Heart left ventricle (tissue), 16 donors: ENCODE data around the gene BAIAP2L1. TPM values are rescaled to one million over a fixed set of nuclear protein-coding genes. Genes with fewer than 3 reads are reported as not detected.

Experiments used
- ATAC-seq, 4 donors: fragments of 200-7000 bp; cut with Tn5 transposase; one replicate each; pipeline ENCODE4 v1.9.1; 2020 to 2022; ENCODE audit warnings: moderate library complexity in 4 of 4, mild to moderate bottlenecking in 3 of 4, moderate number of reproducible peaks in 1 of 4
- DNase-seq, 5 donors: peaks; one replicate each; pipeline ENCODE4 v3.0.0-alpha.2; 2020
- H3K27ac ChIP-seq, 12 donors: fragments of 200-600 bp; sonication (generic) in 4 of 12; one replicate each; pipeline versions ENCODE4 v1.5.0 to v1.8.0; 2016 to 2022; ENCODE audit warnings: mild to moderate bottlenecking in 2 of 12
- H3K27me3 ChIP-seq, 9 donors: fragments of 200-600 bp; sonication (generic) in 2 of 9; one replicate each; pipeline versions ENCODE4 v1.5.1 to v1.8.0; 2016 to 2022; ENCODE audit warnings: mild to moderate bottlenecking in 3 of 9
- H3K36me3 ChIP-seq, 9 donors: fragments of 200-600 bp; sonication (generic) in 2 of 9; one replicate each; pipeline versions ENCODE4 v1.5.0 to v1.8.0; 2018 to 2022; ENCODE audit warnings: mild to moderate bottlenecking in 2 of 9
- H3K4me1 ChIP-seq, 12 donors: fragments of 200-600 bp; sonication (generic) in 4 of 12; one replicate each; pipeline versions ENCODE4 v1.5.0 to v1.8.0; 2016 to 2022; ENCODE audit warnings: mild to moderate bottlenecking in 3 of 12
- H3K4me3 ChIP-seq, 12 donors: fragments of 200-600 bp; sonication (generic) in 4 of 12; one replicate each; pipeline versions ENCODE4 v1.5.0 to v1.8.0; 2017 to 2022; ENCODE audit warnings: mild to moderate bottlenecking in 9 of 12, moderate library complexity in 4 of 12
- H3K9me3 ChIP-seq, 12 donors: fragments of 200-600 bp; sonication (generic) in 4 of 12; one replicate each; pipeline versions ENCODE4 v1.5.0 to v1.8.0; 2016 to 2022; ENCODE audit warnings: mild to moderate bottlenecking in 1 of 12
- CTCF ChIP-seq, 12 donors: fragments of 200-600 bp; sonication (generic) in 4 of 12; IDR thresholded peaks; one replicate each; pipeline versions ENCODE4 v1.5.0 to v1.8.0; 2018 to 2022; ENCODE audit warnings: antibody characterized with exemption in 12 of 12, mild to moderate bottlenecking in 5 of 12
- POLR2A ChIP-seq, 2 donors: fragments of 450-650 bp; IDR thresholded peaks; one replicate each; pipeline ENCODE4 v1.6.1; 2017; ENCODE audit warnings: antibody characterized with exemption in 2 of 2, mild to moderate bottlenecking in 2 of 2, moderate library complexity in 2 of 2
- WGBS, 4 donors: extraction: QIAGEN DNeasy Blood & Tissue Kit in 2 of 4; methylation state at CpG; one replicate each; pipeline versions ENCODE4 v1.1.5 to v1.1.7; 2013 to 2018; 5-methylcytosine and 5-hydroxymethylcytosine counted together
- intact Hi-C, 10 donors: fragments of 100-400 bp; cut with DNase I; formaldehyde crosslinking; loops; one replicate each; pipeline versions ENCODE4 v1.11.1 to v1.14.2; 2022
- polyA plus RNA-seq, 2 donors: library from polyadenylated mRNA; stranded (reverse); fragments of 200-250 nt; gene quantifications; one replicate each; pipeline ENCODE4 v1.2.3, GENCODE V29; 2013
- total RNA-seq, 9 donors: library from RNA; depleted of rRNA in 2 of 9; stranded (reverse); fragments of >200 nt in 2 of 9; fragmentation: NEBNext Ultra II Directional in 3 of 9; extraction: Animal tissue kit (Norgen Biotek cat#: 25700) in 3 of 9; gene quantifications; one replicate each; pipeline versions ENCODE4 v1.1.0 to v1.2.4, GENCODE V29; 2016 to 2023
- donor health status: ischemic (EF 13 %, LVEDD 7.1; RV severe dilation, severe dysfunction).
- donor health status: healthy with polysubstance abuse.
- donor health status: DM: no; HTN: yes; CAD: no.
- donor health status: DM: no; HTN: no; CAD: no.
- donor health status: ischemic (EF 25% LVEDD 6.9; RV normal size, moderate dysfunction).
- donor health status: ischemic (EF 25% LVEDD 5.7; RV mildly dilated, moderate dysfunction).
- donor health status: healthy.
- donor health status: DM: yes; HTN: yes; CAD: no.
- donor health status: ischemic (EF 35%, LVEDD 5.7; RV mildly dilated, moderate dysfunction).
- donor health status: nonischemic (EF 11% LVEDD 7.7; RV severe dilation, severe dysfunction).
- donor health status: DM: yes; HTN: yes; CAD: no.
- donor health status: PGD.
- donor health status: ischemic (EF 29% LVEDD 5.4; RV normal size, mild dysfunction).
- donor health status: nonischemic (EF 23%, LVEDD 6.1; RV moderate dilation, normal function).

Gene BAIAP2L1
- total and polyA plus RNA-seq, 11 donors: 0.64 to 2.7 (median 2.1) TPM

GRCh38 chr7:98295467-98296192 lies 105.3 kb downstream of the BAIAP2L1 start:
- TF ChIP-seq POLR2A (IDR thresholded peaks at IDR 0.05) (no peak), CTCF (IDR thresholded peaks at IDR 0.05) (no peak)
- intact Hi-C loops: loop anchor here in 9 of 10 donors (1.0 to 10.0 kb wide), 6 partner anchors 105 to 449 kb away; partner anchors contain the start of gene BAIAP2L1 (in 8 of the 9)
- DNase-seq: no peak
- Histone ChIP-seq H3K27ac (peak overlapping the region in 2 of 12 donors; percentile 14 to 25), H3K36me3 (peaks cover 0 to 49% (median 36%) of the 10 kb centered on the region in 9 donors), H3K4me3 (no peak overlapping the region), H3K4me1 (peaks cover 0 to 19% (median 0%) of the 10 kb centered on the region in 12 donors), H3K27me3 (no peaks in the 10 kb centered on the region), H3K9me3 (no peaks in the 10 kb centered on the region)
- 72 to 83% (median 78%) methylated on average over 16 to 19 of the region's 19 CpGs for WGBS, 4 donors
- peak in 2 of 4 donors; percentile 11 to 14 for ATAC-seq

GRCh38 chr7:98294798-98295382 lies 106.0 kb downstream of the BAIAP2L1 start:
- DNase-seq (peak in 1 of 5 donors; percentile 52), ATAC-seq (peak; percentile 55 to 77 (median 69))
- Histone ChIP-seq H3K36me3 (peaks cover 0 to 52% (median 37%) of the 10 kb centered on the region in 9 donors), H3K27me3 (no peaks in the 10 kb centered on the region), H3K27ac (peak overlapping the region in 2 of 12 donors; percentile 14 to 25), H3K4me3 (no peak overlapping the region), H3K4me1 (peaks cover 0 to 19% (median under 1%) of the 10 kb centered on the region in 12 donors), H3K9me3 (no peaks in the 10 kb centered on the region)
- intact Hi-C loops: loop anchor here (1.0 to 10.0 kb wide), 6 partner anchors 106 to 450 kb away; partner anchors contain the start of gene BAIAP2L1 (in 9 of the 10)
- TF ChIP-seq POLR2A (IDR thresholded peaks at IDR 0.05) (peak in 1 of 2 donors; percentile 22), CTCF (IDR thresholded peaks at IDR 0.05) (peak; percentile 38 to 72 (median 58))
- WGBS, 4 donors: 42 to 62% (median 48%) methylated on average over 10 to 14 of the region's 14 CpGs

GRCh38 chr7:98294326-98294725 lies 106.6 kb downstream of the BAIAP2L1 start:
- H3K36me3 ChIP-seq: peaks cover 0 to 54% (median 37%) of the 10 kb centered on the region in 9 donors

More at GRCh38 chr7:98294326-98294725, 106.6 kb downstream of the BAIAP2L1 start:
- no peak for ATAC-seq
- no peak overlapping the region for H3K4me3 ChIP-seq
- WGBS, 4 donors: 85 to 90% (median 88%) methylated on average over 15 of the region's 15 CpGs
- peaks cover 0 to 24% (median 5%) of the 10 kb centered on the region in 12 donors for H3K4me1 ChIP-seq
- no peak for DNase-seq
- no peaks in the 10 kb centered on the region for H3K9me3 ChIP-seq
- intact Hi-C loops: loop anchor here in 6 of 10 donors (1.0 to 10.0 kb wide), 5 partner anchors 106 to 450 kb away; partner anchors contain the start of gene BAIAP2L1 (in 3 of the 6)
- no peaks in the 10 kb centered on the region for H3K27me3 ChIP-seq
- no peak for TF ChIP-seq CTCF (IDR thresholded peaks at IDR 0.05)
- no peak for TF ChIP-seq POLR2A (IDR thresholded peaks at IDR 0.05)
- H3K27ac ChIP-seq: no peak overlapping the region
